ENCODE measurements around the gene OR8K1.

DNA sequence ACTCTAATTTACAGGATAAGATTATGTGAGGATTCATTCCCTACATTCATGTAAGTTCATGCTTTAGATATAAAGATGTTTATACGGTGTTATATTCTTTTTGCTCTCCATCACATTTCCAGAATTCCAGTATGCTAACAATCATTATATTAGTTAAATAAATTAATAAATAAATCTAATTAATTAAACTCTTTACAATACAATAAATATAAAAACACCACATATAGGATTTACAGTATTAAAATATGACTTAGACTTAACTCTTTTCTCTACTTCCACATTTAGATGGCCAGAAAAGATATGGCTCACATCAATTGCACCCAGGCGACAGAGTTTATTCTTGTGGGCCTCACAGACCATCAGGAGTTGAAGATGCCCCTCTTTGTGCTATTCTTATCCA is 29.5 kb downstream of the OR8K1 start, which contains the start of gene OR8U1:
- TF ChIP-seq EZH2phosphoT487 (IDR thresholded peaks at IDR 0.05; ENCODE audit: borderline replicate concordance): no peak
- TF ChIP-seq, protein P1, sequence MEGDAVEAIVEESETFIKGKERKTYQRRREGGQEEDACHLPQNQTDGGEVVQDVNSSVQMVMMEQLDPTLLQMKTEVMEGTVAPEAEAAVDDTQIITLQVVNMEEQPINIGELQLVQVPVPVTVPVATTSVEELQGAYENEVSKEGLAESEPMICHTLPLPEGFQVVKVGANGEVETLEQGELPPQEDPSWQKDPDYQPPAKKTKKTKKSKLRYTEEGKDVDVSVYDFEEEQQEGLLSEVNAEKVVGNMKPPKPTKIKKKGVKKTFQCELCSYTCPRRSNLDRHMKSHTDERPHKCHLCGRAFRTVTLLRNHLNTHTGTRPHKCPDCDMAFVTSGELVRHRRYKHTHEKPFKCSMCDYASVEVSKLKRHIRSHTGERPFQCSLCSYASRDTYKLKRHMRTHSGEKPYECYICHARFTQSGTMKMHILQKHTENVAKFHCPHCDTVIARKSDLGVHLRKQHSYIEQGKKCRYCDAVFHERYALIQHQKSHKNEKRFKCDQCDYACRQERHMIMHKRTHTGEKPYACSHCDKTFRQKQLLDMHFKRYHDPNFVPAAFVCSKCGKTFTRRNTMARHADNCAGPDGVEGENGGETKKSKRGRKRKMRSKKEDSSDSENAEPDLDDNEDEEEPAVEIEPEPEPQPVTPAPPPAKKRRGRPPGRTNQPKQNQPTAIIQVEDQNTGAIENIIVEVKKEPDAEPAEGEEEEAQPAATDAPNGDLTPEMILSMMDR (conservative IDR thresholded peaks at IDR 0.05; ENCODE audit: low read length): no peak
